ENCODE results near the gene UBE2QL1.

DNA sequence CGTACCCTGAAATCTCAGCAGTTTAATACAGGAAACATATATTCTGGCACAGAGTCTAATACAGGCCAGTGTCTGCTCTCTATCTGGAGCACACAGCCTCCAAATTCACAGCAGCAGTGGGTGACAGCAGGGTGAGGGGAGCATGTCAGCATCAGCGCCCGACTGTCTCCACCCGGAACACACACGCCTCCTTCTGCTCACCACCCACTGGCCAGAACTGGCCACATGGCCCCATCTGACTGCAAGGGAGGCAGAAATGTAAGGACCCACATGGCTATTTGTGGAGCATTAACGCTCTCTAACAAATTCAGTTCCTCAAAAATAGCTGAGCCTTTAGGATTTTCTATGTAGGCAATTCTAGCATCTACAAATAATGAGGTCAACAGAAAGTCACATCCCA lies 24.6 kb downstream of the UBE2QL1 start:
- TF ChIP-seq ZNF274 (IDR thresholded peaks at IDR 0.05; ENCODE audit: low read depth, low read length), result no peak
- TF ChIP-seq SUZ12 (IDR thresholded peaks at IDR 0.05; ENCODE audit: extremely low read depth, insufficient read depth, insufficient read length), result no peak
- no peak for TF ChIP-seq YY1 (IDR thresholded peaks at IDR 0.05; ENCODE audit: insufficient read depth, insufficient read length)

Data from NT2/D1 (cell line).